ENCODE data around the gene TBC1D9. TPM values are rescaled to one million over a fixed set of nuclear protein-coding genes. Genes with fewer than 3 reads are reported as not detected.

Gene TBC1D9
- total RNA-seq, 1 donor from 2014 or later: 20.3 TPM

GRCh38 chr4:140630246-140630645, 125.9 kb downstream of the TBC1D9 start:
- no peak overlapping the region for H3K4me3 ChIP-seq (ENCODE audit: low read depth, low read length)
- DNase-seq (ENCODE audit: low read depth): no peak
- no peak for TF ChIP-seq CTCF (conservative IDR thresholded peaks at IDR 0.05; ENCODE audit: low read depth, low read length)

DNA sequence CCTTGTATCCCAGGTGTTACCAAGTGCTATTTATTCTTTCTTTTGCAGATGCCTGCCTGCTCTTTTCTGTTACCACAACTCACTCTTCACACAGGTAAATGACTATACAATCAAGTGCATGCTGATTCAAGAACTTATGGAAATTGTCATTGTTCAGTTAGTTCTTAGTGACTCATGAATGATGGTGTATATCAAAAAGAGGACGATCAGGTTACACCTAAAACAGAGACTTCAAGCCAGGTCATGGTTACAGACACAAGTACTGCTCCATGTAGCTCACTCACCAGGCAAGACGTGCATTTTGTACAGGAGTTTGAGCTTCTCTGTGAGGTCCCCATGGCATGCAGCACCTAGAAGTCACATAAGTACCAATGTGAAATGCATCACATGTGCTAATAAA, 128.2 kb downstream of the TBC1D9 start:
- H3K4me3 ChIP-seq (ENCODE audit: low read depth, low read length): no peak overlapping the region
- DNase-seq (ENCODE audit: low read depth): no peak
- TF ChIP-seq CTCF (conservative IDR thresholded peaks at IDR 0.05; ENCODE audit: low read depth, low read length): no peak

GRCh38 chr4:140626661-140627376, 129.4 kb downstream of the TBC1D9 start:
- no peak overlapping the region for H3K4me3 ChIP-seq (ENCODE audit: low read depth, low read length)
- no peak for DNase-seq (ENCODE audit: low read depth)
- TF ChIP-seq CTCF (conservative IDR thresholded peaks at IDR 0.05; ENCODE audit: low read depth, low read length): peak; percentile 39

DNA sequence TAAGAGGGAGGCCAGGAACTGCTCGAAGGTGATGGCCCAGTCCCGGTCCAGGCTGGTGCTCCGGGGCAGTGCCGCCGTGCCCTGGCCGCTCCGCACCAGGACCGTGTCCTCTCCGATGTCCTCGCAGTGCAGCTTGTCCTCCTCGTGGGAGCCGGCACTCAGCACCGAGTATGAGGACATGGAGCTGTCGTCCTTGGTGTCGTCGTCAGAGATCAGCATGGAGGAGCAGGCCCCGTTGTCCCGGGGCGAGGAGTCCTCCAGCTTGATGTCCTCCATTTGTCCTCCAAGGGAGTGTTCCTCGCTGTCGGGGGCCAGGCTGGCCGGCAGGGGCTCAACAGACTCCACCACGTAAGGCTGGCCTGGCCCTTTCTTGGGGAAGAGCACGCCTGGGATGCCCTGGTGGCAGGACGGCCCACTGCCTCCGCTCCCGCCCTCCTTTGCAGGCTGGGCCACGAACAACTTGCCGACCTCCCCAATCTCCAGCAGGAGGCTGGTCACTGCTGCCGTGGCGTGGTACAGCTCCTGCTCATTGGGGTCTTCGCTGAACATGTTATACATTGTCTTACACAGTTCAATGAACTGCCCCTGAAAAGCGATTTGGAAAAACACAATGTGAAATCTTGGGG, 133.7 kb downstream of the TBC1D9 start:
- no peak for TF ChIP-seq CTCF (conservative IDR thresholded peaks at IDR 0.05; ENCODE audit: low read depth, low read length)
- no peak overlapping the region for H3K4me3 ChIP-seq (ENCODE audit: low read depth, low read length)
- no peak for DNase-seq (ENCODE audit: low read depth)

- TF ChIP-seq CTCF (conservative IDR thresholded peaks at IDR 0.05; ENCODE audit: low read depth, low read length): no peak
Observed at GRCh38 chr4:140621161-140621560, 135.0 kb downstream of the TBC1D9 start.

GRCh38 chr4:140617499-140618248, 138.5 kb downstream of the TBC1D9 start:
- no peak for TF ChIP-seq CTCF (conservative IDR thresholded peaks at IDR 0.05; ENCODE audit: low read depth, low read length)

More at GRCh38 chr4:140621161-140621560, 135.0 kb downstream of the TBC1D9 start:
- no peak overlapping the region for H3K4me3 ChIP-seq (ENCODE audit: low read depth, low read length)
- DNase-seq (ENCODE audit: low read depth): no peak

More at GRCh38 chr4:140617499-140618248, 138.5 kb downstream of the TBC1D9 start:
- DNase-seq (ENCODE audit: low read depth): no peak
- H3K4me3 ChIP-seq (ENCODE audit: low read depth, low read length): no peak overlapping the region

Data from epithelial cell of proximal tubule (primary cell).